H1 (cell line): ENCODE results near the gene SCMH1. TPM values are rescaled to one million over a fixed set of nuclear protein-coding genes. Genes with fewer than 3 reads are reported as not detected.

Source experiments
- CTCF ChIA-PET: fragments of 300-600 bp; sonication (Branson Sonifier 250); formaldehyde crosslinking; loops from one replicate; lab custom pipeline; 2021; ENCODE audit not compliant: partially characterized antibody; lab: Charles Lee
- POLR2A ChIA-PET: fragments of 300-600 bp; sonication (Branson Sonifier 250); formaldehyde crosslinking; loops from one replicate; lab custom pipeline; 2021; ENCODE audit warnings: inconsistent platforms; ENCODE audit not compliant: partially characterized antibody; lab: Charles Lee
- DNase-seq, 2 experiments: peaks; one replicate each; pipeline versions ENCODE4 v3.0.0 to v3.0.0-alpha.2; 2010 to 2022; ENCODE audit warnings: low spot score in 2 of 2, low read depth in 1 of 2, mixed read lengths in 1 of 2
- FAIRE-seq: peaks from 2 replicates; lab custom pipeline; 2011; peaks lifted over from hg19 to GRCh38; lab: Jason Lieb, UNC
- H2AFZ ChIP-seq: 2 replicates; pipeline ENCODE4 v1.8.1; 2012; ENCODE audit warnings: low read length, inconsistent platforms
- H2AK5ac ChIP-seq: 2 replicates; pipeline ENCODE4 v1.6.1; 2013; ENCODE audit warnings: low read depth, low read length
- H2BK120ac ChIP-seq: replicated peaks from 2 replicates; pipeline ENCODE3; 2013; ENCODE audit warnings: low read depth, low read length, inconsistent platforms
- H2BK12ac ChIP-seq: 2 replicates; pipeline ENCODE4 v1.6.1; 2013; ENCODE audit warnings: low read depth, low read length
- H2BK15ac ChIP-seq: 2 replicates; pipeline ENCODE4 v1.6.1; 2013; ENCODE audit warnings: low read length
- H2BK20ac ChIP-seq: 2 replicates; pipeline ENCODE4 v1.6.1; 2013; ENCODE audit warnings: low read length
- H2BK5ac ChIP-seq: 2 replicates; pipeline ENCODE4 v1.6.1; 2013; ENCODE audit warnings: low read depth, low read length
- H3K14ac ChIP-seq: 2 replicates; pipeline ENCODE4 v1.6.1; 2013; ENCODE audit warnings: inconsistent platforms; ENCODE audit not compliant: insufficient read length
- H3K18ac ChIP-seq: 2 replicates; pipeline ENCODE4 v1.6.1; 2013; ENCODE audit warnings: low read length; ENCODE audit errors: extremely low read depth
- H3K23ac ChIP-seq: 2 replicates; pipeline ENCODE4 v1.6.1; 2013; ENCODE audit warnings: inconsistent platforms; ENCODE audit not compliant: insufficient read length
- H3K23me2 ChIP-seq: 2 replicates; pipeline ENCODE4 v1.6.1; 2013; ENCODE audit warnings: low read depth, low read length
- H3K27ac ChIP-seq: 2 replicates; pipeline ENCODE4 v1.6.1; 2011; ENCODE audit warnings: low read depth, low read length, inconsistent platforms
- H3K27me3 ChIP-seq, 4 experiments: replicated peaks in 1 of 4; 1 replicate in 1 of 4; 2 replicates in 3 of 4; pipeline versions ENCODE4 v1.6.1 to v1.8.1; 2011 to 2013; ENCODE audit warnings: low read length in 3 of 4, mild to moderate bottlenecking in 3 of 4, inconsistent platforms in 2 of 4, mixed read lengths in 2 of 4, moderate library complexity in 1 of 4; ENCODE audit not compliant: control insufficient read depth in 3 of 4, insufficient read depth in 3 of 4; ENCODE audit errors: extremely low read depth in 1 of 4
- H3K36me3 ChIP-seq, 4 experiments: 2 replicates each; pipeline versions ENCODE4 v1.6.1 to v1.8.1; 2011 to 2013; ENCODE audit warnings: mild to moderate bottlenecking in 4 of 4, low read length in 3 of 4, moderate library complexity in 2 of 4, control low read depth in 1 of 4, inconsistent platforms in 1 of 4; ENCODE audit not compliant: insufficient read depth in 4 of 4, control insufficient read depth in 2 of 4
- H3K4ac ChIP-seq: replicated peaks from 2 replicates; pipeline ENCODE3; 2013; ENCODE audit warnings: low read length, low read depth, mixed read lengths, inconsistent platforms; ENCODE audit not compliant: insufficient read length
- H3K4me1 ChIP-seq, 4 experiments: replicated peaks in 1 of 4; 1 replicate in 1 of 4; 2 replicates in 3 of 4; pipeline versions ENCODE4 v1.6.1 to v1.8.1; 2011 to 2013; ENCODE audit warnings: low read length in 3 of 4, inconsistent platforms in 2 of 4, mixed read lengths in 1 of 4; ENCODE audit not compliant: insufficient read depth in 4 of 4, control insufficient read depth in 3 of 4
- H3K4me2 ChIP-seq, 2 experiments: 2 replicates each; pipeline versions ENCODE4 v1.6.1 to v1.8.1; 2011 to 2013; ENCODE audit warnings: low read depth in 2 of 2, low read length in 2 of 2, control low read depth in 1 of 2, inconsistent platforms in 1 of 2, mild to moderate bottlenecking in 1 of 2; ENCODE audit not compliant: insufficient read depth in 1 of 2
- H3K4me3 ChIP-seq, 4 experiments: fragments of 200-600, 300-600 bp in 1 of 4; sonication (generic), shearing (Covaris generic), sonication (Bioruptor Twin) in 1 of 4; 2 replicates each; pipeline versions ENCODE4 v1.5.1 to v1.8.1; 2011 to 2016; ENCODE audit warnings: low read length in 4 of 4, low read depth in 3 of 4, control low read depth in 2 of 4, inconsistent platforms in 2 of 4, mild to moderate bottlenecking in 2 of 4, mixed read lengths in 1 of 4, moderate library complexity in 1 of 4; ENCODE audit not compliant: insufficient read depth in 2 of 4; ENCODE audit errors: extremely low read depth in 1 of 4
- H3K56ac ChIP-seq: replicated peaks from 2 replicates; pipeline ENCODE3; 2013; ENCODE audit warnings: low read depth, mild to moderate bottlenecking, mixed read lengths, low read length, inconsistent platforms; ENCODE audit not compliant: insufficient read length
- H3K79me1 ChIP-seq: 2 replicates; pipeline ENCODE4 v1.6.1; 2013; ENCODE audit warnings: low read depth, low read length, control low read depth
- H3K79me2 ChIP-seq, 2 experiments: 2 replicates each; pipeline versions ENCODE4 v1.6.1 to v1.8.1; 2012 to 2013; ENCODE audit warnings: low read length in 2 of 2, mild to moderate bottlenecking in 2 of 2, inconsistent platforms in 1 of 2; ENCODE audit not compliant: insufficient read depth in 2 of 2, control insufficient read depth in 1 of 2
- H3K9ac ChIP-seq, 4 experiments: replicated peaks in 1 of 4; 1 replicate in 1 of 4; 2 replicates in 3 of 4; pipeline versions ENCODE4 v1.6.1 to v1.8.1; 2011 to 2013; ENCODE audit warnings: low read depth in 3 of 4, low read length in 3 of 4, control low read depth in 2 of 4, mild to moderate bottlenecking in 2 of 4, moderate library complexity in 2 of 4, inconsistent platforms in 1 of 4; ENCODE audit errors: extremely low read depth in 1 of 4
- H3K9me3 ChIP-seq, 2 experiments: 2 replicates each; pipeline versions ENCODE4 v1.6.1 to v1.8.1; 2012 to 2013; ENCODE audit warnings: mild to moderate bottlenecking in 2 of 2, moderate library complexity in 2 of 2, control low read depth in 1 of 2, inconsistent platforms in 1 of 2, low read depth in 1 of 2, low read length in 1 of 2, mixed read lengths in 1 of 2; ENCODE audit not compliant: insufficient read depth in 2 of 2
- H4K20me1 ChIP-seq, 2 experiments: replicated peaks in 1 of 2; 2 replicates each; pipeline versions ENCODE3 to v1.8.1; 2011 to 2013; ENCODE audit warnings: inconsistent platforms in 2 of 2, low read length in 2 of 2, mild to moderate bottlenecking in 1 of 2; ENCODE audit not compliant: insufficient read depth in 2 of 2, control insufficient read depth in 1 of 2
- H4K5ac ChIP-seq: 2 replicates; pipeline ENCODE4 v1.6.1; 2013; ENCODE audit warnings: low read length, low read depth, mixed read lengths, inconsistent platforms; ENCODE audit not compliant: insufficient read length
- H4K8ac ChIP-seq: 2 replicates; pipeline ENCODE4 v1.8.0; 2013; ENCODE audit warnings: mild to moderate bottlenecking, moderate library complexity, low read length, inconsistent platforms; ENCODE audit not compliant: insufficient read depth; ENCODE audit errors: extremely low read depth
- H4K91ac ChIP-seq: replicated peaks from 2 replicates; pipeline ENCODE3; 2013; ENCODE audit warnings: low read length, mixed read lengths, inconsistent platforms; ENCODE audit not compliant: insufficient read length
- ATF2 ChIP-seq: IDR thresholded peaks from 2 replicates; pipeline ENCODE4 v1.6.1; 2012; ENCODE audit warnings: low read length, inconsistent platforms
- BACH1 ChIP-seq: IDR thresholded peaks from 2 replicates; pipeline ENCODE4 v1.6.1; 2012; ENCODE audit warnings: low read length, improper control_type of control experiment
- CTBP2 ChIP-seq: IDR thresholded peaks from 2 replicates; pipeline ENCODE4 v1.7.0; 2011; ENCODE audit warnings: borderline replicate concordance, mild to moderate bottlenecking, moderate library complexity, mixed read lengths, low read length; ENCODE audit not compliant: insufficient read depth, insufficient read length
- HDAC2 ChIP-seq, 2 experiments: fragments of 300-600 bp in 1 of 2; sonication (generic) in 1 of 2; IDR thresholded peaks; 2 replicates each; pipeline ENCODE4 v1.6.1; 2011 to 2012; ENCODE audit warnings: low read depth in 2 of 2, low read length in 2 of 2, mild to moderate bottlenecking in 2 of 2, moderate library complexity in 2 of 2, borderline replicate concordance in 1 of 2, inconsistent platforms in 1 of 2
- HDAC6 ChIP-seq: IDR thresholded peaks from one replicate; pipeline ENCODE4 v1.7.1; 2012; ENCODE audit warnings: low read depth, mild to moderate bottlenecking, inconsistent platforms, low read length, moderate library complexity
- NANOG ChIP-seq: IDR thresholded peaks from 2 replicates; pipeline ENCODE4 v1.6.1; 2011; ENCODE audit warnings: low read length, low read depth, mild to moderate bottlenecking, inconsistent platforms; ENCODE audit not compliant: insufficient read depth, poor library complexity, severe bottlenecking
- PHF8 ChIP-seq: fragments of 200-600 bp; sonication (generic); conservative IDR thresholded peaks from 2 replicates; pipeline ENCODE4 v1.7.1; 2012; ENCODE audit warnings: low read depth, mild to moderate bottlenecking, inconsistent platforms, low read length, moderate library complexity
- POU5F1 ChIP-seq: IDR thresholded peaks from 2 replicates; pipeline ENCODE4 v1.6.1; 2011; ENCODE audit warnings: low read depth, mild to moderate bottlenecking, low read length, moderate library complexity
- SRF ChIP-seq: IDR thresholded peaks from 2 replicates; pipeline ENCODE4 v1.6.1; 2011; ENCODE audit warnings: mild to moderate bottlenecking, low read depth, low read length, moderate library complexity
- TCF12 ChIP-seq: IDR thresholded peaks from 2 replicates; pipeline ENCODE4 v1.6.1; 2011; ENCODE audit warnings: low read depth, mild to moderate bottlenecking, low read length
- TEAD4 ChIP-seq: IDR thresholded peaks from 2 replicates; pipeline ENCODE4 v1.6.1; 2012; ENCODE audit warnings: low read depth, low read length, inconsistent platforms, mixed read lengths
- YY1 ChIP-seq: IDR thresholded peaks from 2 replicates; pipeline ENCODE4 v1.6.1; 2011; ENCODE audit warnings: low read depth, mild to moderate bottlenecking, low read length
- WGBS, 2 experiments: shearing (Covaris generic) in 1 of 2; methylation state at CpG; one replicate each; pipeline versions ENCODE4 v1.1.6 to v1.1.7; 2013 to 2015; ENCODE audit warnings: low lambda C conversion rate in 2 of 2, mixed read lengths in 2 of 2, inconsistent platforms in 1 of 2, low coverage in 1 of 2, missing lambda C conversion rate in 1 of 2; ENCODE audit not compliant: insufficient replicate concordance in 2 of 2, insufficient coverage in 1 of 2, insufficient read length in 1 of 2; ENCODE audit errors: extremely low coverage in 1 of 2, missing lambda C conversion rate in 1 of 2; 5-methylcytosine and 5-hydroxymethylcytosine counted together
- polyA plus RNA-seq, 7 experiments: library from polyadenylated mRNA; depleted of rRNA in 3 of 7; stranded (reverse) in 5 of 7; unstranded in 2 of 7; fragments of >200 nt in 5 of 7; fragments of 200-250 nt in 2 of 7; gene quantifications; 1 replicate in 5 of 7; 2 replicates in 1 of 7; 4 replicates in 1 of 7; pipeline versions ENCODE4 v1.2.1 to v1.2.3, GENCODE V29; 2011 to 2013; ENCODE audit warnings: missing spikeins in 2 of 7, mixed read lengths in 2 of 7
- total RNA-seq: library from RNA; stranded (reverse); fragmentation: NEBNext Ultra II Directional; extraction: Animal tissue kit (Norgen Biotek cat#: 25700); gene quantifications from 2 replicates; pipeline ENCODE4 v1.2.1, GENCODE V29; 2021

The SCMH1 gene
- total and polyA plus RNA-seq, 2 of the 8 experiments (the other 6 are each of a cell fraction or from before 2014, with no cell fraction given): 16.6 to 30.7 TPM

GRCh38 chr1:40984531-40984930 lies 257.6 kb downstream of the SCMH1 start:
- Histone ChIP-seq H3K79me2 (peaks cover 17 to 61% of the 10 kb centered on the region in 2 experiments), H4K5ac (no peak overlapping the region), H3K27me3 (no peaks in the 10 kb centered on the region), H2BK15ac (no peak overlapping the region), H3K4me2 (no peak overlapping the region), H3K9ac (no peak overlapping the region), H3K36me3 (peaks cover 40 to 65% (median 61%) of the 10 kb centered on the region in 4 experiments), H2BK120ac (no peak overlapping the region), H3K56ac (no peak overlapping the region), H2BK5ac (no peak overlapping the region), H3K27ac (no peak overlapping the region), H3K23ac (no peak overlapping the region), H3K9me3 (no peaks in the 10 kb centered on the region), H3K4ac (no peak overlapping the region), H2BK20ac (no peak overlapping the region), H2BK12ac (no peak overlapping the region), H4K20me1 (peaks cover 12 to 27% of the 10 kb centered on the region in 2 experiments), H2AFZ (no peak overlapping the region), H4K91ac (no peak overlapping the region), H3K14ac (no peak overlapping the region), H3K79me1 (no peaks in the 10 kb centered on the region; the same call in 1 of the 2 replicates), H2AK5ac (no peak overlapping the region), H3K4me1 (peaks cover 4 to 11% (median 4%) of the 10 kb centered on the region in 4 experiments; a peak in 5 of 7 replicates), H4K8ac (no peak overlapping the region), H3K18ac (no peak overlapping the region), H3K23me2 (peaks cover 8% of the 10 kb centered on the region; the same call in 1 of the 2 replicates), H3K4me3 (no peak overlapping the region)
- FAIRE-seq (no peak), DNase-seq (no peak)
- ChIA-PET POLR2A (interaction anchor here (0.9 to 9.6 kb wide), 3 partner anchors 11 to 23 kb away, joined by 3 to 49 read pairs (median 4); no protein-coding TSS in a partner anchor), CTCF (interaction anchor here (1.0 to 1.8 kb wide), 2 partner anchors 11 to 31 kb away, joined by 3 to 6 read pairs; no protein-coding TSS in a partner anchor)
- 95% methylated on average over 4 of the region's 4 CpGs; no CpG with 5 or more reads in 1 of the 2 experiments for WGBS, 2 experiments
- TF ChIP-seq SRF (no peak), YY1 (no peak), POU5F1 (no peak), NANOG (no peak), HDAC2 (IDR thresholded peaks at IDR 0.05; ENCODE audit: borderline replicate concordance in 1 of 2, low read depth in 2 of 2, low read length in 2 of 2) (no peak), PHF8 (no peak), TEAD4 (no peak), TCF12 (no peak), HDAC6 (no peak), ATF2 (no peak), BACH1 (no peak), CTBP2 (no peak)
